Activated CD4-positive, alpha-beta memory T cell treated with anti-CD3 and anti-CD28 coated beads for 36 hours (primary cell): ENCODE data around the gene ANKRD60. TPM values are rescaled to one million over a fixed set of nuclear protein-coding genes. Genes with fewer than 3 reads are reported as not detected.
A peak's percentile ranks its signal among the peaks of the same experiment; 100 is the strongest.

Experiments used
- CTCF ChIA-PET: fragments of 350-600 bp; sonication (Branson Sonifier 250); formaldehyde crosslinking; loops from one replicate; lab custom pipeline; 2021; ENCODE audit warnings: antibody characterized with exemption, inconsistent platforms; lab: Charles Lee
- POLR2A ChIA-PET: fragments of 350-600 bp; sonication (Branson Sonifier 250); formaldehyde crosslinking; loops from one replicate; lab custom pipeline; 2021; ENCODE audit warnings: antibody characterized with exemption; lab: Charles Lee
- DNase-seq: peaks from one replicate; pipeline ENCODE4 v3.0.0-alpha.2; 2020
- H3K27ac Mint-ChIP-seq: one replicate; pipeline ENCODE4 v1.8.0; 2021; ENCODE audit warnings: mixed read lengths
- H3K27me3 Mint-ChIP-seq: one replicate; pipeline ENCODE4 v1.8.0; 2021; ENCODE audit warnings: mixed read lengths
- H3K36me3 Mint-ChIP-seq: one replicate; pipeline ENCODE4 v1.8.0; 2021; ENCODE audit warnings: mixed read lengths
- H3K4me1 Mint-ChIP-seq: one replicate; pipeline ENCODE4 v1.8.0; 2021; ENCODE audit warnings: low read depth, mixed read lengths
- H3K4me3 Mint-ChIP-seq: one replicate; pipeline ENCODE4 v1.8.0; 2021; ENCODE audit warnings: mild to moderate bottlenecking, mixed read lengths
- H3K9me3 Mint-ChIP-seq: one replicate; pipeline ENCODE4 v1.8.0; 2021; ENCODE audit warnings: mixed read lengths
- intact Hi-C: fragments of 100-400 bp; cut with micrococcal nuclease; formaldehyde crosslinking; loops from one replicate; pipeline ENCODE4 v1.15.1; 2023
- total RNA-seq, 2 experiments: library from RNA; stranded (reverse); gene quantifications; one replicate each; pipeline ENCODE4 v1.2.3, GENCODE V29; 2021

ANKRD60 gene, protein sequence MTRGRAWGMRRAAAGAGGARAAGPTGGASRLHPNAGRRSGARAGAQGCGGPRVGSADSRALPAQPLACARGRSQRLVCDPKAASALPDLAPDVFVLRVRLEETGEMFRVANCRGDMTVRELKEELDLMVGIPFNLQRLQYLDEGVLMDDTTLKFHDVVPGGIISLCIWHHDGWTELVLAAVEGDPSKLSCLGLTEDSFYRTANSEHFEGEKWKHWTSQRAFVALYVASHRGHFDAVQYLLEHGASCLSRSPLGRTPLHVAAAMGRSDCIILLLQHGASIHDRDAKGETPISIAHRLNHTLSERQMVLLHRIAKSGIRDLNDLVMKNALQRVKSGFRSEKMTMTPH
- total RNA-seq = not detected

DNA sequence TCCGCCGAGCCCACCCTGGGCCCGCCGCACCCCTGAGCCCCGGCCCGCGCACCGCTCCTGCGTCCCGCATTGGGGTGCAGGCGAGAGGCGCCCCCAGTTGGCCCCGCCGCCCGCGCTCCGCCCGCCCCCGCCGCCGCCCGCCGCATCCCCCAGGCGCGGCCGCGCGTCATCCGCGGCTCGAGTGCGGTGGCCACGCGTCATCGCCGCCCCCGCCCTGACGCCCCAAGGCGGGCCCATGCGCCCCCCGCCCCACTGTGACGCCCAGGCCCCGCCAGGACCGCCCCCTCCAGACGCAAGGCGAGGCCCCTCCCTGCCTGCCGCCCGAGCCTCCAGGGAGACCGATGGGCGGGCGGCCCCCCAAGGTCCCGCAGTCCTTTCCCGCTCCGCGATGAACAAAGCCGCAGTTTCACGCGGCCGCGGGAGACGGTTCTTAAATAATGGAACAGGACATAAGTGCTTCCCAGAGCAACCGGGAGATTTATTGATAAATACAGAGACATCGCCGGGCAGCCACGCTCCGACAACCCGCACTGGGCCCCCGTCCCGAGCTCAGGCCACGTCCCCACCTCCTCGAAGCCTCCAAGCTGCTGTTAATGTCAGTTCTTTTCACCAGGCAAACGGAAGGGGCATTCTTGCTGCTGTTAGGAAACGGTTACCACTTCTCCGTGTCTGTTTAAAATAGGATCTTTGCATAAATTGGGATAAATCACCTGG is at the start of gene ANKRD60:
Gene ANKRD60 (minus strand): TSS at position 170 of the 714 bp plus-strand sequence. CDS start 0 bp downstream, at position 170.
- no peak within 1 kb of the TSS for H3K27ac Mint-ChIP-seq
- peaks cover 21% of the 10 kb centered on the region for H3K4me1 Mint-ChIP-seq
- H3K9me3 Mint-ChIP-seq = no peaks in the 10 kb centered on the region
- peaks cover 42% of the 10 kb centered on the region for H3K27me3 Mint-ChIP-seq
- DNase-seq = peak; percentile 58
- ChIA-PET POLR2A (no interaction called here), CTCF (no interaction called here)
- peak within 1 kb of the TSS; percentile 41 for H3K4me3 Mint-ChIP-seq
- H3K36me3 Mint-ChIP-seq = peaks cover 3% of the 10 kb centered on the region
- intact Hi-C loops = no loop called here

DNA sequence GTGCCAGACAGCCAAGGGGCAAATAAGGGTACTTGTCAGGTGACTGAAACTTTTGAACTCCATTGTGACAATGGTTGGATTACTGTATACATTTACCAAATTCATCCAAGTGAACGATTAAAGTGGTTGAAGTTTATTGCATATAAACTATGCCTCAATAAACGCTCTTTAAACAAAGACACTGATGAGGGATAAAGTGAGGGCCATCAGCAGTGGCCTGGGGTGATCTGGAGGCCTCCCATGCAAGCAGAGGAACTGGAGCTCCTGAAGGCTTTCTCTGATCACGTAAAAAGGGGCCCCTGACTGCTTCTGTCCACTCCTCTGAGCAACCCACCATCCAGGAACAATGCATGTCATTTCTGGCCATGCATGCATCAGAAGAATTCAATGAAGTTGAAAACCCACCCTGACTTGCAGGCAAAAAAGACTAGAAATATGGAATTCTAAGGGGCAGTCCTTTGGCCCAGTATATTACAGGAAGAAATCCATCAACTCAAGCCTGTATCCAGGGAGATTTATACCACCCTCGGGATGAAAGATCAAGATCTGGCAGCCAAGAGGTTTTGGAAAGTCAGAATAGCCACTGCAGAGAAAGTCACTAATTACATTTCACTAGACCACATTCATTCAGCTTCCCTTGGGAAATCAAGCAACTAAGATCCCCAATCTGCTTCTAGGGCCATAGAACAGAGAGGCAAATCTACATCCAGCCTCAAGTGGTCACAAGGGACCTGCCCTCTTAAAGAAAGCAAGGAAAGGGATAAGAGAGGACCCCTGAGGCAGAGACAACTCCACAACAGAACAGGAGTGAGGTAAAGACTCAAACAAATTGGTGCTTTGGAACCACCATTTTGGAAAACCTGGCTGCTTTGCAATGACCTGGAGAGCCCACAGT is 49.4 kb upstream of the ANKRD60 start:
- Mint-ChIP-seq H3K4me3 (no peak overlapping the region), H3K27ac (no peak overlapping the region), H3K27me3 (no peaks in the 10 kb centered on the region), H3K36me3 (peaks cover 6% of the 10 kb centered on the region), H3K4me1 (peaks cover 2% of the 10 kb centered on the region), H3K9me3 (no peaks in the 10 kb centered on the region)
- intact Hi-C loops = no loop called here
- POLR2A ChIA-PET = no interaction called here
- CTCF ChIA-PET = no interaction called here
- DNase-seq = no peak

DNA sequence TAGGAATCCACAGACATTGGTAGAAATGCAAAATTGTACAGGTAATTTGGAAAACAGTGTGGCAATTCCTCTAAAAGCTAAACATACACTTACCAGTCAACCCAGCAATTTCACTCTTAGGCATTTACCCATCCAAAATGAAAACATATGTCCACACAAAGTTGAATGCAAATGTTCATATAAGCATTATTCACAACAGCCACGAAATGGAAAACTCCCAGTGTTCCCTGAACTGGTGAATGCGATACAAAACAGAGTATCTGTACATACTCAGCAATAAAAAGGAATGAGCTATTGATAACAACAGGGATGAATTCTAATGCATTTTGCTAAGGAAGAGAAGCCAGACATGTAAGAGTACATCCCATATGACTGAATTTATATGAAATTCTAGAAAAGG is 48.7 kb upstream of the ANKRD60 start:
- ChIA-PET CTCF (no interaction called here), POLR2A (no interaction called here)
- no peaks in the 10 kb centered on the region for H3K9me3 Mint-ChIP-seq
- peaks cover 2% of the 10 kb centered on the region for H3K4me1 Mint-ChIP-seq
- H3K4me3 Mint-ChIP-seq = no peak overlapping the region
- intact Hi-C loops = no loop called here
- H3K27ac Mint-ChIP-seq = no peak overlapping the region
- no peaks in the 10 kb centered on the region for H3K27me3 Mint-ChIP-seq
- peaks cover 6% of the 10 kb centered on the region for H3K36me3 Mint-ChIP-seq
- DNase-seq = no peak

DNA sequence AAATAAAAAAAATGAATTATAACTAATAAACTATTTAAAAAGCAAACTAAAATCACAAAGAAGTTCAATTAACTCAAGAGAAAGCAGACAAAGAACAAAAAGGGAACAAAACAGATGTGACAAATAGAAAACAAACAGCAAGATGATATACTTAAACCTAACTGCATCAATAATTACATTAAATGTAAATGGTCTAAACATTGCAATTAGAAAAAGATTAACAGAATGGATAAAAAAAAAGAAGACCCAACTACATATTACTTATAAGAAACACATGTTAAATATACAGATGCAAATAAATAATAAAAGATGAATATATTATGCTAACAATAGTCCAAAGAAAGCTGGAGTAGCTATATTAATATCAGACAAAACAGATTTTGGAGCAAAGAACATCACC is 45.9 kb upstream of the ANKRD60 start:
- H3K9me3 Mint-ChIP-seq = no peaks in the 10 kb centered on the region
- POLR2A ChIA-PET = no interaction called here
- H3K4me1 Mint-ChIP-seq = peaks cover 15% of the 10 kb centered on the region
- H3K27ac Mint-ChIP-seq = no peak overlapping the region
- no peak overlapping the region for H3K4me3 Mint-ChIP-seq
- H3K27me3 Mint-ChIP-seq = no peaks in the 10 kb centered on the region
- peaks cover 14% of the 10 kb centered on the region for H3K36me3 Mint-ChIP-seq
- CTCF ChIA-PET = no interaction called here
- intact Hi-C loops = no loop called here
- no peak for DNase-seq

DNA sequence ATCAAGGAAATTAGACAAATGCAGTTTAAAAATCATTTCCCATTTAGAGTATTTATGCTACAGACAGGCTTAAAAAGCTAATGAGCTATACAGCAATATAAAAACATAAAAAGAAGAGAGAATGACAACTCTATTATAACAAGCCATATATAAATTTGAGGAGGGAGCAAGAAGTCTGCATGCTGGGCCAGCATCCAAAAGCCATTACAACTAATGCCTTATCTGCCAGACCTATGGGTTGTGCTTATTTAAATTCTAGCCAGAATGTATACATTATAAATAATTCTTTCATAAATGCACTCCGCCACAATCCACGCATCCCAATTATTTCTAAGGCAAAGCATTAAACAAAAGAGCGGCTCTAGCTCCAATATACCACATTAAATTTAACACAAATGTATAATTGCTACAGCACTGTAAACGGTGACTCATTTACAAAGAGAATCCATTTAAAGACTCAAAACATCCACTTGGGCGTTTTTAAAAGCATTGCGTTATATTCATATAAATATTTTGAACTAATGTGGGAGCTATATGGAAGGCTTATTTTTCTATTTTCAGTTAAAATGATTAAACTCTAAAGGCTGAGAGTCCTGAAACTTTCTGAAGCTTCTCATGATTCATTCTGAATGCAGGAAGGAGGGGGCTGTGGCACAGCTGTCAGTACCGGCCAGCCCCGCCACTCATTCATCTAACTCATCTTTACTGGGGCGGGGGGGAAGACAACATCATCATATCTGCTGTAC is 43.3 kb upstream of the ANKRD60 start:
- Mint-ChIP-seq H3K27ac (no peak overlapping the region), H3K36me3 (peaks cover 25% of the 10 kb centered on the region), H3K4me1 (peaks cover 28% of the 10 kb centered on the region), H3K9me3 (no peaks in the 10 kb centered on the region), H3K4me3 (no peak overlapping the region), H3K27me3 (no peaks in the 10 kb centered on the region)
- POLR2A ChIA-PET = interaction anchor here (1.0 to 1.1 kb wide), 2 partner anchors 11 to 81 kb away, joined by 3 read pairs; no protein-coding TSS in a partner anchor
- CTCF ChIA-PET = interaction anchor here (1.1 kb wide), 3 partner anchors 34 to 38 kb away, joined by 3 read pairs; no protein-coding TSS in a partner anchor
- DNase-seq = peak; percentile 83
- intact Hi-C loops = loop anchor here (1.0 kb wide), 1 partner anchor 36 kb away; no protein-coding TSS in a partner anchor

DNA sequence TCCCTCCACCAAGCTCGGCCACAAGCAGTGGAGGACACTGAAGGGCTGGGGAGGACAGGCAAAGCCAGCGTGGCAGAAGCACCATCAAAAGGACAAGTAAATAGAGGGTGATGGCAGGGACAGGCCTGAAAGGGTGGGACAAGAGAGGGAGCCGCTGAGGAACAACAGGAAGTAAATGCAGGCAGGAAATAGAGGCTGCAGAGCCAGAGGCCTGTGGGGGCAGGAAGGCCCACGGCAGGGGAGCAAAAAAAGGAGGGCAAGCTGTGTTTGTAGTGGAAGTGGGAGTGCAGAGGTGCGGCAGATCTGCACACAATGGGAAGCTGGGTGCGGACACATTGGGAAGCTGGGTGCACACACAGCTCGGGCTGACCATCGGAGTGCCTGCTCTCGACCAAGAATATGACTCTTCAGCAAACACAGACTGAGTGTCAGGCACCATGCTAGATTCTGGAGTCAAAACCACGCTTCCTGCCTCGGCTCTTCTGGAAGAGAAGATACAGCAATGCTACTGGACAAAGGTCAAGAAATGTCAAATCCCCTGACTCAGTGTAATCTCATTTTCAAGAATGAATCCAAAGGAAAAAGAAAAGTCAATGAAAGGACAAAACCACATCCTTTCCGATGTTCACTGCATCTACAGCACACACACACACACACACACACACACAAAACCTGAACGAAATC is 40.6 kb upstream of the ANKRD60 start:
- H3K27me3 Mint-ChIP-seq = no peaks in the 10 kb centered on the region
- POLR2A ChIA-PET = no interaction called here
- intact Hi-C loops = no loop called here
- peak overlapping the region; percentile 34 for H3K27ac Mint-ChIP-seq
- DNase-seq = peak; percentile 32
- peaks cover 28% of the 10 kb centered on the region for H3K4me1 Mint-ChIP-seq
- CTCF ChIA-PET = no interaction called here
- H3K36me3 Mint-ChIP-seq = peaks cover 20% of the 10 kb centered on the region
- H3K4me3 Mint-ChIP-seq = no peak overlapping the region
- H3K9me3 Mint-ChIP-seq = no peaks in the 10 kb centered on the region

DNA sequence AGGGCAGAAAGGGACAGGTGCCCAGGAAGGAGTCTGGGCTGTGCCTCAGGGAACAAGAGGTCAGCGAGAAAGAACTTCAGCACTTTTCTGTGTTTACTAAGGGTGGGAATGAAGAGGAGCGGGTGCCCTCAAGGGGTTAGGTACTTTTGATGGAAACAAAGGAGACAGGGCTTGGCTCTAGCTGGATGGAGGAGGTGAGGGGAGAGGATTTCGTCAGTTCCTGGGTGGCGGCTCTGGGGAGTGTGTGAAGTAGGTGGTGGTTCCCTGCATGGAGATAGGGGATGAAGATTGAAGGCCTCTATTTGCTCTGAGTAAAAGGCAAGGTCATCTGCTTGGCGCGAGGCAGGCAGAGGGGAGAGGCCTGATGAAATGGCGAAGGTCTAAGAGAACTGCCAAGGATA is 40.0 kb upstream of the ANKRD60 start:
- intact Hi-C loops = no loop called here
- ChIA-PET POLR2A (no interaction called here), CTCF (no interaction called here)
- Mint-ChIP-seq H3K4me3 (no peak overlapping the region), H3K27me3 (no peaks in the 10 kb centered on the region), H3K36me3 (peaks cover 20% of the 10 kb centered on the region), H3K9me3 (no peaks in the 10 kb centered on the region), H3K27ac (no peak overlapping the region), H3K4me1 (peaks cover 28% of the 10 kb centered on the region)
- DNase-seq = no peak

DNA sequence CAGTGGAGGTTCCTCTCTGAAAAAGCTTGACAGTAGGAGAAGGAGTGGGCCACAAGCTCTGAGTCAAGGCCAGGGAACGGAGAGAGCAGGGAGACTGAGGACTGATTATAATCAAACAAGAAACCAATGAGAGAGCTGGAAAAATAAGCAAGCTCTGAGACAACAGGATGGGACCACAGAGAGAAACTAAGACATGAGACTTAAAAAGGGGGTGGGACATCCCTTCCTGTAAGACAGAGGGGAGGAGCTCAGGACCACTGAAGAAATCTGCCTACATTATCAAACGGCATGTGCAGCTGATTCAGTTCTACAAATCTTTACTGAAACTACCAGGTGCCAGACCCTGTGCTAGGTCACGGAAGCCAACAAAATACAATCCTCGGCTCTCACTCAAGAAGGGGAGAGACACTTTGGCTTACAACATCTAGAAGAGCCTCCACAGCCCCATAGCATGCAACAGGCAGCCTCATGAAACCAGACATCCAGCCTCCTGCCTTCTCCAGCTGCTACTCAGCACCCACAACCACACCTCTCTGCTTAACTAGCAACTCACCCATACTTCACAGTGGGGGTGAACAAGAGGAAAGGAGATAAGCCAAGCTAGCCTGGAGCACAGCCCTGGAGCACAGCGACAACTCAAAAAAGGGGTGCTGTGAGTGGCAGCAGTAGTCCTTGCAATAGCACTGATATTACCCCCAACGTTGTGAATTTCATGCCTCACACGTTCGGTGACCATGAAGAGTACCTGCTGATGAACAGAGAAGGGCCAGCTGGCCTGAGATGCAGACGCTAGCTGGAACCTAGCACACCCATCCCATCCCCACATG is 39.1 kb upstream of the ANKRD60 start:
- no peak for DNase-seq
- H3K4me3 Mint-ChIP-seq = no peak overlapping the region
- H3K27ac Mint-ChIP-seq = no peak overlapping the region
- peaks cover 20% of the 10 kb centered on the region for H3K36me3 Mint-ChIP-seq
- CTCF ChIA-PET = interaction anchor here (0.6 kb wide), 2 partner anchors 186 to 1304 kb away, joined by 3 to 6 read pairs; no protein-coding TSS in a partner anchor
- intact Hi-C loops = no loop called here
- peaks cover 28% of the 10 kb centered on the region for H3K4me1 Mint-ChIP-seq
- H3K27me3 Mint-ChIP-seq = no peaks in the 10 kb centered on the region
- no peaks in the 10 kb centered on the region for H3K9me3 Mint-ChIP-seq
- POLR2A ChIA-PET = interaction anchor here (0.6 to 1.6 kb wide), 3 partner anchors 17 to 23 kb away, joined by 3 to 4 read pairs (median 4); no protein-coding TSS in a partner anchor

DNA sequence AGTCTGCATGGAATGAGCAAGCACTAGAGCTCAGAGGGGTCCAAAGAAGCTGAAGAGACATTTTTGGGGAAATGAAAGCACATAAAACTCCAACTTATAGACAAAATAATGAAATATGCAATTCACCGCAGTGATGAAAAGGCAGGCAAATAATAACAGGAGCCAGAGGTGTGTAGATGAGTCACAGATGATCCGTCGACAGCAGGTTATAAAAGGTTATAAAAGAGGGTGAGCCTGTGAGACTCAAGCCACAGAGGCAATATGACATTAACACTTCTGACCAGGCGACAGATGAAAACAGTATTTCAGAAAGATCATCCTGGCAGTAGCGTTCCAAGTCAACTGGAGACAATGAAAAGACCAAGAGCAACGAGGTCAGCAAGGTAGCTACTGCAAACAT is 35.8 kb upstream of the ANKRD60 start:
- CTCF ChIA-PET = no interaction called here
- H3K4me3 Mint-ChIP-seq = no peak overlapping the region
- no peak for DNase-seq
- no peak overlapping the region for H3K27ac Mint-ChIP-seq
- intact Hi-C loops = no loop called here
- H3K4me1 Mint-ChIP-seq = peaks cover 12% of the 10 kb centered on the region
- POLR2A ChIA-PET = no interaction called here
- H3K27me3 Mint-ChIP-seq = no peaks in the 10 kb centered on the region
- peaks cover 12% of the 10 kb centered on the region for H3K36me3 Mint-ChIP-seq
- no peaks in the 10 kb centered on the region for H3K9me3 Mint-ChIP-seq

DNA sequence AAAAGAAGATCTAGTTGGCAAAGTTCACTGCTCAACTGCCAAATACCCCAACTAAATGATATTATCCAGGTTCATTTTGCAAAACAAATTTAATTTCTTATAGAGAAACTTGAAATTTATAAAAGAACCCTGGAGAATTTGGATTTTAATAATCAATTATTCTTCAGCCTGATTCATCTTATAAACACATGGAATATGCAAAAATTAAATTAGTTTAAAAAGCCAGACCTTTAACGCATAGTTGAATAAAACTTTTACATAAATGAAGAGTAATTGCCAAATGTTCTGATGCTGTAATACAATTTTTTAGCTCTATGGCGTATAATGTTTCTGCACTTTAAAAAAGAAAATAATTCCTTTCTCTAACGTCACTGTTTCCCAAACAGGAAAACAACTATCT is 33.2 kb upstream of the ANKRD60 start:
- Mint-ChIP-seq H3K4me1 (peaks cover 5% of the 10 kb centered on the region), H3K27me3 (no peaks in the 10 kb centered on the region), H3K36me3 (peaks cover 2% of the 10 kb centered on the region), H3K9me3 (no peaks in the 10 kb centered on the region), H3K4me3 (no peak overlapping the region), H3K27ac (no peak overlapping the region)
- POLR2A ChIA-PET = no interaction called here
- intact Hi-C loops = no loop called here
- CTCF ChIA-PET = no interaction called here
- DNase-seq = no peak
